Endothelial cell of umbilical vein (primary cell): ENCODE measurements around the gene TPM1. TPM values are rescaled to one million over a fixed set of nuclear protein-coding genes. Genes with fewer than 3 reads are reported as not detected.

Experiments
- BruUV-seq: library from RNA; stranded (reverse); fragments of 400-500 nt; replicated peaks from 2 replicates; lab custom pipeline; 2021; lab: Mats Ljungman, UMichigan
- CTCF ChIA-PET: fragments of 300-600, 350-600 bp; sonication (Branson Sonifier 250); formaldehyde crosslinking; loops from one replicate; lab custom pipeline; 2021; ENCODE audit warnings: antibody characterized with exemption, inconsistent platforms; lab: Charles Lee
- POLR2A ChIA-PET: fragments of 300-600, 350-600 bp; sonication (Branson Sonifier 250); formaldehyde crosslinking; loops from one replicate; lab custom pipeline; 2021; ENCODE audit warnings: antibody characterized with exemption, inconsistent platforms; lab: Charles Lee
- DNase-seq: peaks from one replicate; pipeline ENCODE4 v3.0.0-alpha.2; 2011; ENCODE audit warnings: low read depth, low spot score
- FAIRE-seq: peaks from 2 replicates; lab custom pipeline; 2011; peaks lifted over from hg19 to GRCh38; lab: Jason Lieb, UNC
- H2AFZ ChIP-seq: 2 replicates; pipeline ENCODE4 v1.6.0; 2012; ENCODE audit warnings: low read depth, low read length, control low read depth, inconsistent platforms
- H3K27ac ChIP-seq: 2 replicates; pipeline ENCODE4 v1.5.1; 2011; ENCODE audit warnings: low read depth, mild to moderate bottlenecking, control low read depth, low read length, moderate library complexity; ENCODE audit not compliant: insufficient read depth
- H3K27me3 ChIP-seq, 2 experiments: 2 replicates each; pipeline versions ENCODE4 v1.6.0 to v1.6.1; 2011; ENCODE audit warnings: low read length in 2 of 2, mixed read lengths in 1 of 2; ENCODE audit not compliant: control insufficient read depth in 2 of 2, insufficient read depth in 2 of 2
- H3K36me3 ChIP-seq, 2 experiments: 2 replicates in 1 of 2; 3 replicates in 1 of 2; pipeline ENCODE4 v1.5.1; 2011; ENCODE audit warnings: low read length in 2 of 2, mild to moderate bottlenecking in 1 of 2, moderate library complexity in 1 of 2; ENCODE audit not compliant: control insufficient read depth in 2 of 2, insufficient read depth in 2 of 2; ENCODE audit errors: extremely low read depth in 1 of 2
- H3K4me1 ChIP-seq: 3 replicates; pipeline ENCODE4 v1.5.1; 2011; ENCODE audit warnings: mild to moderate bottlenecking, low read length; ENCODE audit not compliant: control insufficient read depth, insufficient read depth; ENCODE audit errors: extremely low read depth
- H3K4me2 ChIP-seq: 2 replicates; pipeline ENCODE4 v1.6.1; 2011; ENCODE audit warnings: low read length, control low read depth, mixed read lengths; ENCODE audit not compliant: insufficient read depth
- H3K4me3 ChIP-seq, 3 experiments: fragments of 200-600 bp in 1 of 3; sonication (generic), shearing (Covaris generic) in 1 of 3; replicated peaks in 1 of 3; 2 replicates each; pipeline ENCODE4 v1.5.1; 2011 to 2016; ENCODE audit warnings: control low read depth in 3 of 3, low read length in 3 of 3, mild to moderate bottlenecking in 2 of 3, inconsistent platforms in 1 of 3, low read depth in 1 of 3, moderate library complexity in 1 of 3; ENCODE audit not compliant: insufficient read depth in 1 of 3
- H3K79me2 ChIP-seq: 2 replicates; pipeline ENCODE4 v1.6.0; 2012; ENCODE audit warnings: low read length, inconsistent platforms; ENCODE audit not compliant: control insufficient read depth, insufficient read depth
- H3K9ac ChIP-seq: replicated peaks from 2 replicates; pipeline ENCODE3; 2011; ENCODE audit warnings: low read length, control low read depth; ENCODE audit not compliant: insufficient read depth; ENCODE audit errors: extremely low read depth
- H3K9me1 ChIP-seq: replicated peaks from 3 replicates; pipeline ENCODE4 v1.6.0; 2011; ENCODE audit warnings: mild to moderate bottlenecking, low read length; ENCODE audit not compliant: control insufficient read depth, insufficient read depth; ENCODE audit errors: extremely low read depth
- H3K9me3 ChIP-seq: replicated peaks from 2 replicates; pipeline ENCODE4 v1.5.1; 2012; ENCODE audit warnings: low read length, inconsistent platforms; ENCODE audit not compliant: control insufficient read depth, insufficient read depth
- H4K20me1 ChIP-seq: replicated peaks from 2 replicates; pipeline ENCODE3; 2011; ENCODE audit warnings: mild to moderate bottlenecking, low read length; ENCODE audit not compliant: control insufficient read depth, insufficient read depth; ENCODE audit errors: extremely low read depth
- EZH2 ChIP-seq: IDR thresholded peaks from 2 replicates; pipeline ENCODE4 v1.6.1; 2012; ENCODE audit warnings: borderline replicate concordance, low read depth, mild to moderate bottlenecking, moderate library complexity, low read length, inconsistent platforms; ENCODE audit not compliant: severe bottlenecking
- FOS ChIP-seq: IDR thresholded peaks from 2 replicates; pipeline ENCODE4 v1.6.1; 2011; ENCODE audit warnings: mild to moderate bottlenecking, low read length, moderate library complexity, borderline replicate concordance; ENCODE audit not compliant: insufficient read depth
- GATA2 ChIP-seq: IDR thresholded peaks from 2 replicates; pipeline ENCODE4 v1.7.0; 2011; ENCODE audit warnings: low read depth, mild to moderate bottlenecking, moderate library complexity, mixed read lengths, low read length; ENCODE audit not compliant: insufficient read length, insufficient read depth
- JUN ChIP-seq: IDR thresholded peaks from 2 replicates; pipeline ENCODE4 v1.6.1; 2011; ENCODE audit warnings: borderline replicate concordance, low read depth; ENCODE audit not compliant: insufficient read length, insufficient read depth
- MAX ChIP-seq: IDR thresholded peaks from 2 replicates; pipeline ENCODE4 v1.6.1; 2011; ENCODE audit not compliant: insufficient read depth, insufficient read length
- MYC ChIP-seq: IDR thresholded peaks from one replicate; pipeline ENCODE4 v1.6.1; 2011; ENCODE audit warnings: mild to moderate bottlenecking, low read depth, low read length
- POLR2A ChIP-seq: IDR thresholded peaks from 2 replicates; pipeline ENCODE4 v1.6.1; 2012; ENCODE audit warnings: low read depth, mild to moderate bottlenecking, control low read depth, low read length
- POLR2AphosphoS5 ChIP-seq: IDR thresholded peaks from 2 replicates; pipeline ENCODE4 v1.6.1; 2012; ENCODE audit warnings: low read depth, mild to moderate bottlenecking, control low read depth, low read length, moderate library complexity; ENCODE audit not compliant: insufficient read depth
- dilution Hi-C: fragments of 300-500 bp; cut with MboI; formaldehyde crosslinking; loops from one replicate; pipeline ENCODE4 v1.15.0; 2019; ENCODE audit warnings: low sequenced_read_pairs; ENCODE audit not compliant: extremely low pct_ligation_motif_present
- intact Hi-C: fragments of 100-400 bp; cut with micrococcal nuclease; formaldehyde crosslinking; loops from one replicate; pipeline ENCODE4 v1.10.0; 2022
- polyA plus RNA-seq, 4 experiments: library from polyadenylated mRNA; depleted of rRNA in 3 of 4; stranded (reverse) in 3 of 4; unstranded in 1 of 4; fragments of >200 nt; gene quantifications; 2 replicates each; pipeline versions ENCODE4 v1.2.1 to v1.2.3, GENCODE V29; 2011 to 2012; ENCODE audit warnings: missing spikeins in 1 of 4
- total RNA-seq: library from RNA; stranded (reverse); gene quantifications from 2 replicates; pipeline ENCODE4 v1.2.3, GENCODE V29; 2021
- TF ChIP-seq, protein P1 (sequence below), 2 donors: IDR thresholded peaks; 1 replicate in 1 of 2; 2 replicates in 1 of 2; pipeline ENCODE4 v1.5.1; 2011; ENCODE audit warnings: low read length in 2 of 2, mild to moderate bottlenecking in 2 of 2, moderate library complexity in 2 of 2, control low read depth in 1 of 2, inconsistent platforms in 1 of 2, low read depth in 1 of 2; ENCODE audit not compliant: insufficient read depth in 1 of 2; ENCODE audit errors: extremely low read depth in 1 of 2

TPM1 gene
- total and polyA plus RNA-seq, 2 donors (not counting 3 experiments of a cell fraction or from before 2014, with no cell fraction given), result 518 to 558 TPM

- TF ChIP-seq FOS (no peak), MYC (no peak), POLR2AphosphoS5 (no peak), EZH2 (no peak), GATA2 (no peak), POLR2A (no peak), JUN (no peak), MAX (no peak)
- TF ChIP-seq, protein P1, sequence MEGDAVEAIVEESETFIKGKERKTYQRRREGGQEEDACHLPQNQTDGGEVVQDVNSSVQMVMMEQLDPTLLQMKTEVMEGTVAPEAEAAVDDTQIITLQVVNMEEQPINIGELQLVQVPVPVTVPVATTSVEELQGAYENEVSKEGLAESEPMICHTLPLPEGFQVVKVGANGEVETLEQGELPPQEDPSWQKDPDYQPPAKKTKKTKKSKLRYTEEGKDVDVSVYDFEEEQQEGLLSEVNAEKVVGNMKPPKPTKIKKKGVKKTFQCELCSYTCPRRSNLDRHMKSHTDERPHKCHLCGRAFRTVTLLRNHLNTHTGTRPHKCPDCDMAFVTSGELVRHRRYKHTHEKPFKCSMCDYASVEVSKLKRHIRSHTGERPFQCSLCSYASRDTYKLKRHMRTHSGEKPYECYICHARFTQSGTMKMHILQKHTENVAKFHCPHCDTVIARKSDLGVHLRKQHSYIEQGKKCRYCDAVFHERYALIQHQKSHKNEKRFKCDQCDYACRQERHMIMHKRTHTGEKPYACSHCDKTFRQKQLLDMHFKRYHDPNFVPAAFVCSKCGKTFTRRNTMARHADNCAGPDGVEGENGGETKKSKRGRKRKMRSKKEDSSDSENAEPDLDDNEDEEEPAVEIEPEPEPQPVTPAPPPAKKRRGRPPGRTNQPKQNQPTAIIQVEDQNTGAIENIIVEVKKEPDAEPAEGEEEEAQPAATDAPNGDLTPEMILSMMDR (IDR thresholded peaks at IDR 0.05; ENCODE audit: extremely low read depth in 1 of 2, insufficient read depth in 1 of 2, low read depth in 1 of 2, low read length in 2 of 2), result no peak
- H3K4me1 ChIP-seq, result peaks cover 3% of the 10 kb centered on the region
- H3K4me2 ChIP-seq, result no peak overlapping the region
- H2AFZ ChIP-seq, result no peak overlapping the region
- no peak overlapping the region for H3K4me3 ChIP-seq
- POLR2A ChIA-PET, result interaction anchor here (0.7 to 1.0 kb wide), 3 partner anchors 10 to 14 kb away, joined by 3 to 5 read pairs (median 3); no protein-coding TSS in a partner anchor
- no TSS peak for BruUV-seq
- intact Hi-C loops (no loop called here), dilution Hi-C loops (no loop called here)
- H3K79me2 ChIP-seq, result no peaks in the 10 kb centered on the region
- CTCF ChIA-PET, result interaction anchor here (1.4 kb wide), 1 partner anchor 18 kb away, joined by 5 read pairs; no protein-coding TSS in a partner anchor
- H3K9ac ChIP-seq, result no peak overlapping the region
- no peaks in the 10 kb centered on the region for H3K9me1 ChIP-seq
- no peak overlapping the region for H3K27ac ChIP-seq
- peaks cover 48 to 70% of the 10 kb centered on the region in 2 experiments for H3K36me3 ChIP-seq
- FAIRE-seq (no peak), DNase-seq (no peak)
- H3K27me3 ChIP-seq, result no peaks in the 10 kb centered on the region
- no peaks in the 10 kb centered on the region for H4K20me1 ChIP-seq
- H3K9me3 ChIP-seq, result no peaks in the 10 kb centered on the region
These were observed 23.7 kb downstream of the TPM1 start for GRCh38 chr15:63066272-63066671.
